HFFc6 (cell line): ENCODE results near the gene DPYSL3. TPM values are rescaled to one million over a fixed set of nuclear protein-coding genes. Genes with fewer than 3 reads are reported as not detected.

ENCODE experiments used
- DNase-seq: peaks from one replicate; pipeline ENCODE4 v3.0.0-alpha.2; 2018
- H3K27ac Mint-ChIP-seq: 2 replicates; pipeline ENCODE4 v1.8.0; 2020; ENCODE audit warnings: mild to moderate bottlenecking, mixed read lengths
- H3K27me3 Mint-ChIP-seq: 2 replicates; pipeline ENCODE4 v1.8.0; 2021; ENCODE audit warnings: mild to moderate bottlenecking, moderate library complexity, mixed read lengths; ENCODE audit not compliant: insufficient read depth
- H3K36me3 Mint-ChIP-seq: 2 replicates; pipeline ENCODE4 v1.8.0; 2021; ENCODE audit warnings: low read depth, mixed read lengths
- H3K4me1 Mint-ChIP-seq: 2 replicates; pipeline ENCODE4 v1.8.0; 2020; ENCODE audit warnings: low read depth, mixed read lengths
- H3K4me3 Mint-ChIP-seq: 2 replicates; pipeline ENCODE4 v1.8.0; 2020; ENCODE audit warnings: mild to moderate bottlenecking, moderate library complexity, mixed read lengths
- H3K9me3 Mint-ChIP-seq: 2 replicates; pipeline ENCODE4 v1.8.0; 2020; ENCODE audit warnings: mild to moderate bottlenecking, mixed read lengths
- CTCF ChIP-seq: fragments of 200-600 bp; sonication (generic); IDR thresholded peaks from 2 replicates; pipeline ENCODE4 v1.5.0; 2021; ENCODE audit warnings: antibody characterized with exemption, mild to moderate bottlenecking
- total RNA-seq, 6 experiments: library from RNA; stranded (reverse); fragmentation: NEBNext Ultra II Directional; extraction: Animal tissue kit (Norgen Biotek cat#: 25700); gene quantifications; 2 replicates in 1 of 6; 3 replicates in 5 of 6; pipeline ENCODE4 v1.2.3, GENCODE V29; 2021

Gene DPYSL3
- total RNA-seq, 6 experiments from 2014 or later, result 41.9 to 57.7 (median 55.3) TPM

- Mint-ChIP-seq H3K4me3 (no peak overlapping the region), H3K27ac (no peak overlapping the region), H3K36me3 (peaks cover 13% of the 10 kb centered on the region; the same call in 1 of the 2 replicates), H3K4me1 (peaks cover 14% of the 10 kb centered on the region), H3K9me3 (no peaks in the 10 kb centered on the region), H3K27me3 (no peaks in the 10 kb centered on the region; the same call in 1 of the 2 replicates)
- TF ChIP-seq CTCF, result no peak
- no peak for DNase-seq
Observed at GRCh38 chr5:147427521-147428401, 82.1 kb downstream of the DPYSL3 start.

- peaks cover 14% of the 10 kb centered on the region for H3K4me1 Mint-ChIP-seq
- H3K4me3 Mint-ChIP-seq, result no peak overlapping the region
- TF ChIP-seq CTCF, result no peak
- H3K27me3 Mint-ChIP-seq, result no peaks in the 10 kb centered on the region; the same call in 1 of the 2 replicates
- H3K27ac Mint-ChIP-seq, result no peak overlapping the region
- no peaks in the 10 kb centered on the region for H3K9me3 Mint-ChIP-seq
- DNase-seq, result no peak
- peaks cover 22% of the 10 kb centered on the region for H3K36me3 Mint-ChIP-seq
Observed at GRCh38 chr5:147426640-147427327, 83.1 kb downstream of the DPYSL3 start.

- no peak for TF ChIP-seq CTCF
- H3K27ac Mint-ChIP-seq, result no peak overlapping the region
- peaks cover 24% of the 10 kb centered on the region for H3K36me3 Mint-ChIP-seq
- no peak for DNase-seq
- peaks cover 15% of the 10 kb centered on the region for H3K4me1 Mint-ChIP-seq
- no peaks in the 10 kb centered on the region; the same call in 1 of the 2 replicates for H3K27me3 Mint-ChIP-seq
- no peak overlapping the region for H3K4me3 Mint-ChIP-seq
- H3K9me3 Mint-ChIP-seq, result no peaks in the 10 kb centered on the region
Observed at GRCh38 chr5:147418613-147419012, 91.3 kb downstream of the DPYSL3 start.

GRCh38 chr5:147417135-147417813 is 92.6 kb downstream of the DPYSL3 start:
- Mint-ChIP-seq H3K4me3 (no peak overlapping the region), H3K36me3 (peaks cover 21% of the 10 kb centered on the region), H3K27me3 (no peaks in the 10 kb centered on the region; the same call in 1 of the 2 replicates), H3K4me1 (peaks cover 15% of the 10 kb centered on the region), H3K9me3 (no peaks in the 10 kb centered on the region), H3K27ac (no peak overlapping the region)
- no peak for TF ChIP-seq CTCF
- no peak for DNase-seq

GRCh38 chr5:147415651-147416050 is 94.2 kb downstream of the DPYSL3 start:
- Mint-ChIP-seq H3K4me3 (no peak overlapping the region), H3K9me3 (no peaks in the 10 kb centered on the region), H3K4me1 (peaks cover 16% of the 10 kb centered on the region), H3K36me3 (peaks cover 21% of the 10 kb centered on the region), H3K27ac (no peak overlapping the region), H3K27me3 (no peaks in the 10 kb centered on the region; the same call in 1 of the 2 replicates)
- TF ChIP-seq CTCF, result no peak
- no peak for DNase-seq
